Parathyroid adenoma (tissue), 2 donors: Measurements from ENCODE around the gene IGF1.

Experiments
- H2AFZ ChIP-seq: fragments of 300-600 bp; sonication (generic); one replicate; pipeline ENCODE4 v1.7.0; 2017; ENCODE audit warnings: antibody characterized with exemption, mild to moderate bottlenecking
- H3K27ac ChIP-seq: fragments of 300-600 bp; sonication (generic); one replicate; pipeline ENCODE4 v1.7.0; 2017
- H3K27me3 ChIP-seq: fragments of 300-600 bp; sonication (generic); one replicate; pipeline ENCODE4 v1.7.0; 2017; ENCODE audit warnings: low read length; ENCODE audit not compliant: control insufficient read depth, insufficient read depth
- H3K36me3 ChIP-seq: fragments of 300-600 bp; sonication (generic); one replicate; pipeline ENCODE4 v1.7.0; 2017; ENCODE audit warnings: low read length; ENCODE audit not compliant: control insufficient read depth, insufficient read depth
- H3K4me1 ChIP-seq: fragments of 300-600 bp; sonication (generic); one replicate; pipeline ENCODE4 v1.7.0; 2017; ENCODE audit warnings: control low read depth
- H3K4me2 ChIP-seq: fragments of 300-600 bp; sonication (generic); one replicate; pipeline ENCODE4 v1.7.0; 2017; ENCODE audit warnings: low read length
- H3K4me3 ChIP-seq: fragments of 300-600 bp; sonication (generic); one replicate; pipeline ENCODE4 v1.7.0; 2017; ENCODE audit warnings: low read depth, low read length
- H3K79me2 ChIP-seq: fragments of 300-600 bp; sonication (generic); one replicate; pipeline ENCODE4 v1.7.0; 2017; ENCODE audit warnings: control low read depth
- H3K9ac ChIP-seq: fragments of 300-600 bp; sonication (generic); one replicate; pipeline ENCODE4 v1.7.0; 2017; ENCODE audit warnings: mild to moderate bottlenecking
- H3K9me3 ChIP-seq: fragments of 300-600 bp; sonication (generic); one replicate; pipeline ENCODE4 v1.7.0; 2017; ENCODE audit warnings: low read length; ENCODE audit not compliant: control insufficient read depth
- TF ChIP-seq, protein P1 (sequence below): fragments of 300-600 bp; sonication (generic); IDR thresholded peaks from one replicate; pipeline ENCODE4 v1.7.0; 2017; ENCODE audit warnings: antibody characterized with exemption, mild to moderate bottlenecking
- donor health status: primary hyperparathyroidism.

The IGF1 gene

GRCh38 chr12:102521662-102522277, 41.4 kb upstream of the IGF1 start:
- TF ChIP-seq, protein P1, sequence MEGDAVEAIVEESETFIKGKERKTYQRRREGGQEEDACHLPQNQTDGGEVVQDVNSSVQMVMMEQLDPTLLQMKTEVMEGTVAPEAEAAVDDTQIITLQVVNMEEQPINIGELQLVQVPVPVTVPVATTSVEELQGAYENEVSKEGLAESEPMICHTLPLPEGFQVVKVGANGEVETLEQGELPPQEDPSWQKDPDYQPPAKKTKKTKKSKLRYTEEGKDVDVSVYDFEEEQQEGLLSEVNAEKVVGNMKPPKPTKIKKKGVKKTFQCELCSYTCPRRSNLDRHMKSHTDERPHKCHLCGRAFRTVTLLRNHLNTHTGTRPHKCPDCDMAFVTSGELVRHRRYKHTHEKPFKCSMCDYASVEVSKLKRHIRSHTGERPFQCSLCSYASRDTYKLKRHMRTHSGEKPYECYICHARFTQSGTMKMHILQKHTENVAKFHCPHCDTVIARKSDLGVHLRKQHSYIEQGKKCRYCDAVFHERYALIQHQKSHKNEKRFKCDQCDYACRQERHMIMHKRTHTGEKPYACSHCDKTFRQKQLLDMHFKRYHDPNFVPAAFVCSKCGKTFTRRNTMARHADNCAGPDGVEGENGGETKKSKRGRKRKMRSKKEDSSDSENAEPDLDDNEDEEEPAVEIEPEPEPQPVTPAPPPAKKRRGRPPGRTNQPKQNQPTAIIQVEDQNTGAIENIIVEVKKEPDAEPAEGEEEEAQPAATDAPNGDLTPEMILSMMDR = no peak
- Histone ChIP-seq H3K27ac (no peak overlapping the region), H3K4me1 (no peaks in the 10 kb centered on the region), H3K79me2 (no peaks in the 10 kb centered on the region), H3K9ac (no peak overlapping the region), H2AFZ (no peak overlapping the region), H3K27me3 (no peaks in the 10 kb centered on the region), H3K9me3 (no peaks in the 10 kb centered on the region), H3K36me3 (no peaks in the 10 kb centered on the region), H3K4me2 (no peak overlapping the region), H3K4me3 (no peak overlapping the region)

DNA sequence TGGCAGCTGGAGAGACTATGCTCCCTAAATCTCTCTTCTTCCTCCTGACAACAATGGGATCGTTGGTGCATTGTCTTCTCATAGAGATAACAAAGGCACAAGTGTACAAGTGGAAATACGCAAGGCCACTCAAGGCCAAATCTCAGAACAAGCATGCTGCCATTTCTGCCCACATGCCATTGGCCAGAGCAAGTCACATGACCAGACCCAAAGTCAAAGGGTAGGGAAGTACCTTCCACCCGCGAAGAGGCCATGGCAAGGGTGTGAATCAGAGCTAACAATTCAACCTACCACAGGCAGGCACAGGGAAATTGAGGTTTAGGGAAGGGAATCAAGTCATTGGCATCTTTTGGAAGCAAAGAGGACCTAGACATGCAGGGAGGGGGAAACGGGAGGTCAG, 38.5 kb upstream of the IGF1 start:
- Histone ChIP-seq H3K4me1 (no peaks in the 10 kb centered on the region), H2AFZ (no peak overlapping the region), H3K27me3 (no peaks in the 10 kb centered on the region), H3K27ac (no peak overlapping the region), H3K4me2 (no peak overlapping the region), H3K79me2 (no peaks in the 10 kb centered on the region), H3K9ac (no peak overlapping the region), H3K36me3 (no peaks in the 10 kb centered on the region), H3K9me3 (no peaks in the 10 kb centered on the region), H3K4me3 (no peak overlapping the region)
- TF ChIP-seq, protein P1 = no peak

- H3K4me2 ChIP-seq = no peak overlapping the region
- no peaks in the 10 kb centered on the region for H3K27me3 ChIP-seq
- H2AFZ ChIP-seq = no peak overlapping the region
- H3K9me3 ChIP-seq = no peaks in the 10 kb centered on the region
- H3K79me2 ChIP-seq = no peaks in the 10 kb centered on the region
- no peak overlapping the region for H3K4me3 ChIP-seq
- no peaks in the 10 kb centered on the region for H3K4me1 ChIP-seq
- H3K36me3 ChIP-seq = no peaks in the 10 kb centered on the region
- TF ChIP-seq, protein P1 = no peak
- H3K9ac ChIP-seq = no peak overlapping the region
- no peak overlapping the region for H3K27ac ChIP-seq
Observed at GRCh38 chr12:102514696-102515095, 34.3 kb upstream of the IGF1 start.

GRCh38 chr12:102513739-102514138, 33.4 kb upstream of the IGF1 start:
- Histone ChIP-seq H3K4me3 (no peak overlapping the region), H2AFZ (no peak overlapping the region), H3K27ac (no peak overlapping the region), H3K9ac (no peak overlapping the region), H3K4me2 (no peak overlapping the region), H3K4me1 (no peaks in the 10 kb centered on the region), H3K27me3 (no peaks in the 10 kb centered on the region), H3K79me2 (no peaks in the 10 kb centered on the region), H3K9me3 (no peaks in the 10 kb centered on the region), H3K36me3 (no peaks in the 10 kb centered on the region)
- TF ChIP-seq, protein P1 = no peak

- Histone ChIP-seq H3K4me2 (no peak overlapping the region), H3K4me3 (no peak overlapping the region), H3K4me1 (no peaks in the 10 kb centered on the region), H3K27me3 (no peaks in the 10 kb centered on the region), H3K9me3 (no peaks in the 10 kb centered on the region), H3K9ac (no peak overlapping the region), H3K27ac (no peak overlapping the region), H2AFZ (no peak overlapping the region), H3K79me2 (no peaks in the 10 kb centered on the region), H3K36me3 (no peaks in the 10 kb centered on the region)
- TF ChIP-seq, protein P1 = no peak
Observed at GRCh38 chr12:102513272-102513671, 32.9 kb upstream of the IGF1 start.
